ENCODE measurements around the gene TINAGL1.

TINAGL1 gene

GRCh38 chr1:31607360-31607759, 31.0 kb downstream of the TINAGL1 start:
- no peak for DNase-seq

GRCh38 chr1:31609514-31610118, 33.3 kb downstream of the TINAGL1 start:
- DNase-seq = no peak

GRCh38 chr1:31614414-31615005, 38.2 kb downstream of the TINAGL1 start:
- DNase-seq = no peak

GRCh38 chr1:31615414-31615813, 39.1 kb downstream of the TINAGL1 start:
- no peak for DNase-seq

GRCh38 chr1:31615939-31616338, 39.6 kb downstream of the TINAGL1 start:
- DNase-seq = no peak

GRCh38 chr1:31617218-31617915, 41.1 kb downstream of the TINAGL1 start, which contains the start of gene HCRTR1:
TSS of gene HCRTR1 (plus strand) at chr1:31617689. CDS start at chr1:31619193, 1,504 bp downstream.
- no peak for DNase-seq

- DNase-seq = peak in 4 of 6 experiments; percentile 11 to 38 (median 32)
Measured at GRCh38 chr1:31617916-31618746, 41.8 kb downstream of the TINAGL1 start.

- no peak for DNase-seq
Measured at GRCh38 chr1:31618916-31619846, 42.9 kb downstream of the TINAGL1 start.

GRCh38 chr1:31620631-31621497, 44.5 kb downstream of the TINAGL1 start:
- DNase-seq = no peak

- DNase-seq = no peak
Measured at GRCh38 chr1:31621498-31621820, 45.1 kb downstream of the TINAGL1 start.

GRCh38 chr1:31621847-31622730, 45.8 kb downstream of the TINAGL1 start:
- DNase-seq = no peak

- DNase-seq = no peak
Measured at GRCh38 chr1:31623365-31623764, 47.0 kb downstream of the TINAGL1 start.

- DNase-seq = no peak
Measured at GRCh38 chr1:31624309-31624708, 48.0 kb downstream of the TINAGL1 start.

- no peak for DNase-seq
Measured at GRCh38 chr1:31624731-31625514, 48.6 kb downstream of the TINAGL1 start.

- DNase-seq = no peak
Measured at GRCh38 chr1:31625561-31626222, 49.4 kb downstream of the TINAGL1 start.

- no peak for DNase-seq
Measured at GRCh38 chr1:31626223-31627207, 50.2 kb downstream of the TINAGL1 start.

GRCh38 chr1:31627301-31627929, 51.1 kb downstream of the TINAGL1 start:
- DNase-seq = no peak
